ENCODE data around the gene PTPRM.

The PTPRM gene

DNA sequence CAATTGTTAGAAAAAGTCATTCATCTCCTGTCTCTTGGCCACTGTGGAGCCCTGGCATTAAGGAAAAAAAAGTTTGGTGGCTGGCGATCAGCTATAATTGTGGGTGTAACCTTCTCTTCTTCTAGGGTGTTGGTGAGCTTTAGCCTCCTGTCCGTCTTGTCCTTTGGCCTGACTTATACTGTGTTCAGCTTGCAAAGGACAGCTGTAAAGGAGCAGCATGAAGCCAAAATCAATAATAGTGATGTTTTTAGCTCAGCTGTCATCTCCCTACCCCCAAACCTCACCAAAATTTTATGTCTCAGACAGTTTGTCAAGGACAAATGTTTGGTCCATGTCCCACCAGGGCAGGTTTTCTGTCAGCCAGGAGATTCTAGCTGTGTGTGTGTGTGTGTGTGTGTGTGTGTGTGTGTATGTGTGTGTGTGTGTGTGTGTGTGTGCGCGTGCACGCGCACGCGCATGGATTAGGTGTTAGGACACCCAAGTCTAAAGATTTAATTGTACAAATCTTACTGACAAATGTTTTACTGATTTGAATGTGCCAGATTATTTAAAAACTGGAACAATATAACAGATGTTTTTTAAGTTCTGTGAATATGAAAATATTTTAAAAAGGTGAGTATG, 109.2 kb downstream of the PTPRM start:
- DNase-seq: no peak

DNA sequence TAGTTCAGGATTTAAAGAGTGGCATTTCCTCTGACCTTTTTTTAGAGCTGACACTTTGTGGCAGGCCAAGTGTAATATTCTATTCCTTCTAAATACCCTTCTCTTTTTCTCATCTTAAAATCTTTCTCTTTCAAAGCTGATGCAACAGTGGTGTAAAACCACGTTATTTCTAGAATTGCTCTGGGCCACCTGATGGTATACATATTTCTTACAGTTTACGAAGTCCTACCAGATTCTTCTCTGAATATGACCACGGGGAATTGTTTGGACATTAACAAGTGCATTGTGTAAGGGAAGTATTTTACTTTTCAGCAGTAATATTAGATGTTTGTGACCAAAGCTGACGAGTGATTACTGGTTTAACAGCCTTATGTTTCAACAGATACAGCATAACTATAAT, 109.9 kb downstream of the PTPRM start:
- no peak for DNase-seq

DNA sequence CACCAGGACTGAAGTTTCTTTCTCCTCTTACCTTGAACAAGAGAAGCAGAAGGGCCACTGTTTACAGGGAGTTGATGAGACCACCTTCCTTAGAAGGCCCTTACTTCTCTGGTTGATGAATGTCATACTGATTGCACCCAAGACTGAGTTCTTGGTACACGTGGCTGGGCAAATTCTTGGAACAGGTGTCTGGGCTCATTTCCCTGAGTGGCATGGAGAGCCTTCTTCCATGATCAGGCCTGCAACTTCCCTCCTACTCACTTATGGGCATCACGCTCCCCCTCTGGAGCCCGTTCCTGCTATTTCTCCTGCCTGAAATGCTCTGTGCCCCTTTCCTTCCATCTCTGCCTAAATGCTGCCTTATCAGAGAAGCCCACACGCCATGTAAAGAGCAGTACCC, 110.3 kb downstream of the PTPRM start:
- DNase-seq: no peak

DNA sequence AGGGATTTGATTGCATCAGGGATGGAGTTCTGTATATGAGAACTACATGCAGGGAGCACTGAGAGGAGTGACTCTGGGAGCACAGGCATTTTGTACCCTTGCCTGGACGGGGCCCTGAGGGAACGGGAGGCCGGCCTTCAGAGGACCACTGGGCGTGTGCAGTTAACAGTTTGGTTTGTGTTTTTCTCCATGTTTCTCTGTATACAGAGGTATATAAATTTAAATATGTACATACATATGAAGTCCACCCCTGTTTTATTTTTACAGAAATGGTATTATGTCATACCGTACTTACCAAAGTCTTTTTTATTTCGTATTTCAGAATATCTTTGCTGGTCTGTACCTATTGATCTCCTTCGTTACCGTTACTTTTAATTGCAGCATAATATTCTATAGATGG, 111.3 kb downstream of the PTPRM start:
- no peak for DNase-seq

DNA sequence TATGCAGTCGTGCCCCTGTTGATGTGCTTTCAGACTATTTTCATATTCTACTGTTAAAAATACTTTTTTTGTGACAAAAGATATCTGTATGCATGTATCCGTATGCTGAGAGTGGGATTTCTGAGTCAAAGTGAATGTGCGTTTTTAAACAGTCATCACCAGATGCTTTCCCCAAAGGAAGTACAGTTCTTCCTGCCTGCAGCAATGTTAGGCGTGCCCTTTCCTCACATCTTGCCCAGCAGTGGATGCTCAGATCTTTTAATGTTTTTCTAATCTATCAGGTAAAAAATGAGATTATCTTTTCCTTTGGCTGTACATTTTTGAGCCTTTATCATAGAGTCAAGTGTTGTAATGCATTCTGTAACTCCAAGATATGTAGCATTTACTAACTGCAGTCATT, 111.7 kb downstream of the PTPRM start:
- DNase-seq: no peak

DNA sequence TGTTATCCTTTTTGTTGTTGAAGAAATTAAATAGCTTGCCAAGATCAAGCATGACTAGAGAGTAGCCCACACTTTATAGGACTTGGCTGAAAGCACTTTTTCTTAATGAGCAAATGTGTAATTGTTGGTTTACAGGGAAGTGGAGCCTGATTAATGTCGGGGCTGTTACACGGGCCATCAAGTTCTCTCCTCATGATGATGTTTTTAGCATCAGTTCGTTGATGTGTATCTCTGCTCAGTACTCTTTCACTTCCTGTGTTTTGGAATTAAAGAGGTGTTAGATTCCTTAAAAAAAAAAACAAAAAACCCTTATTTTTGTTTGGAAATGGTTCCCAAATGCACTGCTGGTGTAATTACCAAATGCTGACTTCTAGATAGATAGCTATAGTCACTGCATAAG, 114.2 kb downstream of the PTPRM start:
- DNase-seq: no peak

DNA sequence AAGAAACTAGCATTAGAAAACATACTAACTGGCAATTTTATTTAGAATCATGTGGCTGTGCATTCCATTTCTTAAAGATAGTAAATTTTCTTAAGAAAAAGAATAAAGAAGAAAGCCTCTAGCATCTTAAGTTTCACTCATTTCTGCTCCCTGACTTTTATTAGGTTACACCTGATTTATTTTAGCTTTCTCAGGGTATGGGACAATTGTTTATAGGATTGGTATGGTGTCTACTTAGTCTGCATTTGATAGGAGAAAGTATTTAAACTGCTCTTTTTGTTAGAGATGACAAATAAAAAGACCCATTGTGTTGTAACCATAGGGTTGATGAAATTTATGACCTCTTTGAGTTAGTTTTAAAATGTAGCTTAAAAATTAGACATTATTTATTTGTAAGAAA, 115.2 kb downstream of the PTPRM start:
- no peak for DNase-seq

DNA sequence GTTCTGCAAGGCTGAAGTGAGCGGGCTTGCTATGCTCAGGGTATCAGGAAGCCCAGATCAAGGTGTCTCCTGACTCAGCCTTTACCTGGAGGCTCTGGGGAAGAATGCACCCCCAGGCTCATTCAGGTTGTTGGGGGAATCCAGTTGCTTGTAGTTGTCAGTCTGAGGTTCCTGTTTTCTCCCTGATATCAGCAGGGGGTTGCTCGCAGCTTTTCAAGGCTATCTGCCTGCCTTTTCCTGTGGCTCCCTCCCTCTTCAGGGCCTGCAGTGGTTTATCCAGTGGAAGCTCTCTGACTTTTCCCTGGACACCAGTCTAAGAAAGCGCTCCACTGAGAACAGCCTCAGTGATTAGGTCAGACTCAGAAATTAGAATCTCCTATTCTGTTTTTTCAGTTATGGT, 116.6 kb downstream of the PTPRM start:
- DNase-seq: no peak

DNA sequence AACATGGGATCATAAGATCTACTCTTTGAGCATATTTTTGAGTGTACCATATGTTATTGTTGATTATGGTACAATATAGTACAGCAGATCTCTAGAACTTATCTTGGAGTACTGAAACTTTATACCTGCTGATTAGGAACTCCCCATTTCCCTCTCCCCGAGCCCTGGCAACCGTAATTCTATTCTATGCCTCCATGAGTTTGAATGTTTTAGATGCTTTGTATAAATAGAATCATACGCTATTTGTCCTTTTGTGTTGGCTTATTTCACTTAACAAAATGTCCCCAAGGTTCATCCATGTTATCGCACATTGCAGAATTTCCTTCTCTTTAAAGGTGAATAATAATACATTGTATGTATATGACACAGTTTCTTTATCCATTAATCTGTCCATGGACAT, 117.2 kb downstream of the PTPRM start:
- DNase-seq: no peak

DNA sequence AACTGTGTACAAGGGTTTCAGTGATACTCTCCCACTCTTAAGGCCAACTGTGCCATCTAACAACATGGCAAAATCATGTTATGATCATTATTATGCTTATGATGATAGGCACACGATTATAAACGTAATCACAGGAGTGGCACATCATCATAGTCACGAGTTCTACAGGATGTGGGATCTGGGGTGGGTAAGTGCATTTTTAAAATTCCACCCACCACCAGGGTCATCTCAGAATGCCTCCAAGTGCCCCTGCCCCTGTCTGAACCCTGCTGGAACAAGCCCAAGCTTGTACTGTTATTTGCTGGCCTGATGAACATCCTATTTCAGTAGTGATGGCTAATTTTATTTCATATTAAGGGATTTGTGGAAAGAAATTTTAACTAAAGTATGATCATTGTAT, 117.8 kb downstream of the PTPRM start:
- DNase-seq: no peak

DNA sequence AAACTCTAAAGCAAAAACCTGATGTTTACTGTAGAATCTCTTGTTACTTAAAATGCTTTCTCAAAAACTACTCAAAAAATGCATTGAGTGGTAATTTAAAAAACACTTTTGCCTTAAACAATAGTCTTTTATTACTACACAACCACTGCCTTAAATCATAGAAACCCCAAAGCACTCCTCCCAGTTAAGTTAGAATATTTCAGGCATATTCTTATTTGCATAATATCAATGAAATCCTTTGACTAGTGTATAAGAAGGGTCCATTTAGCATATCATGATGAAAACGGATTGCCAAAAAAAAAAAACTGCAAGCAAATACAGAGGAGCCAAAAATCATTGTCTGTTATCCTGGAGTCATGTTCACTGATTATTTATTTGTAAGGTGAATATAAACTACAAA, 119.2 kb downstream of the PTPRM start:
- no peak for DNase-seq

DNA sequence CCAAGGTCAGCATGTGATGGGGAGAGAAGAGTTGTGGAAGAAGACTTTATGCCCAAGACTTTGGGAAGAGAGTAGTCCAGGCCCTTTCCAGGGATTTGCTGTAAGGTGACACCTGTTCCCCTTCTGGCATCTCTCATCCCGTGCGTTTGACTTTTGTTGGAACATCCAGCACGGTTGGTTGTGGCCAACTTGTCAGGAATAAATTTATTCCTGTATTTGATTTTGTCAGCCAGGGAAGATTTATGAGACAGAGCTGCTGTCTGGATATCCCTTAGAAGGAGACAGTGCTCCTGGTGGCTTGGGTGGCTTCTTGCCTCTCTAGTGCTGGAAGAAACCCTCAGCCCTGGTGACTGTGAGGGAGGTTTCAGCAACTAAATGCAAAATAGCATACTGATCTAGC, 121.5 kb downstream of the PTPRM start:
- DNase-seq: no peak

DNA sequence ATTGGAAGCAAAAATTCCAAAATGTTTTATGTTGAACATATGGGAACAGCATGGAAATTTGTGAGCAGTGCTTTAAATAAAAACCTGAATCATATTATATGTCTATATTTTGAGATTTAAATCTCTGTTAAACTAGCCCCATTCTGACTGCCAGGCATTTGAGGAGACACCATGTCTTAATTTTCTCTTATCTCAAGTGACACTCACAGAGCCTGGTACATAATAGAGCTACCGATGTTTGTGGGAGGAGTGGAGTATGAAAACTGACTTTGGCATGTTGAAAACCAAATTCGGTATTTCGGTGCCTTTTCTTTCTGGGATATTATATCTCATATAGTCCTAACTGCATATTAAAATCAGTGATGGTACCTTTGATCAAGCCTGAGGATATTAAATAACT, 124.1 kb downstream of the PTPRM start:
- no peak for DNase-seq

DNA sequence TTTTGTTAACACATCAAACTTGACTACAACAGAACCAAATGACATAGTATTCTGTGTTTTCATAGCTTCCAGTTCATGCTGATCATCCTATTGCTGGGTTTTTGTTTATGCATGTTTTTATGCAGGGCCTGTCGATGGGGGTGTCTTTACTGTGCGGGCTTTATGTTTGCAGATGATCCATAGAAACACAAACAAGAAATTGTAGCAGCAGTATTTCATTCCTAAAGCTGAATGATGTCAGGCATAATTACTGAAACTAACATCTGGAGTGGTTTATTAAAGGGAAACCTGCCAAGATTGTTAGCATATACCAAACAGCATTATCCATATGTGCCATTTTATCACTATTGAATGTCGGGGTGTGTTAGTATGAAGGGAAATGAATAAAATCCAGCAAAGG, 129.7 kb downstream of the PTPRM start:
- no peak for DNase-seq

DNA sequence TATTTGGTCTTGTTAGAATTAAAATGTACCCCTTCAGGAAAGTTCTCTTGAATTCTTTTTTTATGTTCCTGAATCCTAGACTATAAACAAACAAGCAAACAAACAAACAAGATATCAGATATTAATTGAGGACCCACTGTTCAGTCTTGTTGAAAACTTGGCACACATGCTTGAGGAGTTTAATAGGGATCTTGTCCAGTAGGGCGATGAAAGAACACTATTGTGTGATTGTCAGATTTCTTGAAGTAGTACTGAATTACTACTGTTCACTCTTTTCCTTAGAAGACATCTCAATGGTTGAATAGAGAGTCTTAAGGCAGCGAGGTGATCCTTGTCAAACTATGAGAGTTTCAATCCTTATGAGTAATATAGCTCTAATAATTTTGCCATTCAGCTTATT, 130.2 kb downstream of the PTPRM start:
- DNase-seq: no peak

DNA sequence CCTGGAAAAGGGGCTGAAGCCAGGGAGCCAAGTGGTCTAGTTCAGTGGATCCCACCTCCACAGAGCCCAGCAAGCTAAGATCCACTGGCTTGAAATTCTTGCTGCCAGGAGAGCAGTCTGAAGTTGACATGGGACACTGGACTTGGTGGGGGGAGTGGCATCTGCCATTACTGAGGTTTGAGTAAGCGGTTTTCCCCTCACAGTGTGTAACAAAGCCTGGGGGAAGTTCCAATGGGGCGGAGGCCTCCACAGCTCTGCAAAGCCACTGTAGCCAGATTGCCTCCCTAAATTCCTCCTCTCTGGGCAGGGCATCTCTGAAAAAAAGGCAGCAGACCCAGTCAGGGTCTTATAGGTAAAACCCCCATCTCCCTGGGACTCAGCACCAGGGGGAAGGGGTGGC, 144.4 kb downstream of the PTPRM start:
- DNase-seq: no peak

DNA sequence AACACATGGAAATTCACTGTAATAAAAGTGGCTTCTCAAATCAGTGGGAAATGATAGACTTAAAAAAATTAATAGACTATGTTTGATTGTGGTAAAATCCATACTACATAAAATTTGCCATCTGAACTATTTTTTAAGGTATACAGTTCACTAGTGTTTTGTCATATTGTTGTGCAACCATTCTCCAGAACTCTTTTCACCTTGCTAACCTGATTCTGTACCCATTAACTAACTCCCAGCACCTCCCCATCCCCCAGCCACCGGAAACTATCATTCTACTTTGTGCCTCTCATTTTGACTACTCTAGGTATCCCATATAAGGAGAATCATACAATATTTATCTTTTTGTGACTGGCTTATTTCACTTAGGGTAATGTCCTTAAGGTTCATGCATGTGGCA, 153.3 kb downstream of the PTPRM start:
- DNase-seq: no peak

DNA sequence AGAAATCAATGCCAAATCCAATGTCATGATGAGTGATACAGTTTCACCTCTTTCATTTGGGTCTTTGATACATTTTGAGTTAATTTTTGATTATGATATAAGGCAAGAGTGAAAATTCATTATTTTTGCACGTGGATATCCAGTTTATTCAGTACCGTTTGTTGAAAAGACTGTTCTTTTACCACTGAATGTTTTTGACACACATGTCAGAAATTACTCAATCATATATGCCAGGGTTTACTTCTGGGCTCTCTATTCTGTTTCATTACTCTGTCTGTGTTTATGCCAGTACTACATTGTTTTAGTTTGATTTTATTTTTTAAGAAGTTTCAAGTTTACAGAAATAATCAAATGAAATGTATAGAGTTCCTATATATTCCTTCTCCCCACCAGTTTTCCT, 154.4 kb downstream of the PTPRM start:
- no peak for DNase-seq

DNA sequence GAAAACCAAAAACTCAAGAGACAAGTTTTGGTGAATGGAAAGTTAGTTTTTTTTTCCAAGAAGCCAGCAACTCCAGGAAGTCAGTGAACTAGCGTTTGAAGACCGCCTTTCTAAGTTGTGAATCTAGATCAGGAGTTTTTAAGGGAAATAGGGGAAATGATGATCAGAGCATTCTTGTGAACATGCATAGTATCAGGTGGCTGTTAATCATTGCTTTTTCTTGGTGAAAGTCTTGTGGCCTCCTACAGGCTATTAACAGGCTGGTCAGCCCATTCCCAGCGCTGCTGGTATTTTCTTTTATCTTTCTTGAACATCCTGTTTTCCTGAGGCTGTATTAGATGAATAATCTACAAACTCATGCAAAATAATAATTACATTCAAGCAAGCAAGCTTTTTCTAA, 155.8 kb downstream of the PTPRM start:
- no peak for DNase-seq

DNA sequence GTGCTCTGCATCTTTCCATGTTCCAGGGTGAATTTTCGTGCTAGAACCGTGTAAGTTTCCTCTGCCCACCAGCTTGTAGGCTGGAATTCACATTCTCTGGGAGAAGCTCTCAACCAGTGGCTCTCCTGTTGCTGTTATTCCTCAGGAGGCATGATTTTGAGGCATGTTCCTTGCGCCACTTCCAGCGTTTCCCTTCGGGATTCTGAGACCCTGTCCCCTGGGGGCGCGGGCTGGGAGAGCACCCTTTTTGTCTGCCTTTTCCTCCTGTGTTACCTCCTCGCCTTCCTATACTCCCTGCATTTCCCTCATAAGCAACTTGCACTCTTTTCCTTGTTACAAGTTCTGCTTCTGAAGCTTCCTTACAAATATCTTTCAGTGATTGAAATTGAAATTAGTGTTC, 156.4 kb downstream of the PTPRM start:
- no peak for DNase-seq

DNA sequence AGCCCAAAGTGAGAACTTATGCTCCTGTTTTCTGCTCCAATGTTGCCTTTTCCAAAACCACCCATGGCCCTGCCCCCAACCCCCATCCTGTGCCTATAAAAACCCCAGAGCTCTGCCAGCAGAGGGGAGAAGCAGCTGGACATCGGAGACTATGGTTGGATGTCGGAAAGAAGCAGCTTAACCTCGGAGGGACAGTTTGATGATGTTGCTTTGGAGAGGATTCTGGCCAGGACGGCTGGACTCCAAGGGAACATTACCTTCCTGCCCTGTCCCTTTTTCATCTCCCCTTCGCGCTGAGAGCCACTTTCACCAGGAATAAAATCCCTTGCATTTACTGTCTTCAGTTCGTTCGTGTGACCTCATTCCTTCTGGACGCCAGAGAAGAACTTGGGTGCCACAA, 158.4 kb downstream of the PTPRM start:
- no peak for DNase-seq

DNA sequence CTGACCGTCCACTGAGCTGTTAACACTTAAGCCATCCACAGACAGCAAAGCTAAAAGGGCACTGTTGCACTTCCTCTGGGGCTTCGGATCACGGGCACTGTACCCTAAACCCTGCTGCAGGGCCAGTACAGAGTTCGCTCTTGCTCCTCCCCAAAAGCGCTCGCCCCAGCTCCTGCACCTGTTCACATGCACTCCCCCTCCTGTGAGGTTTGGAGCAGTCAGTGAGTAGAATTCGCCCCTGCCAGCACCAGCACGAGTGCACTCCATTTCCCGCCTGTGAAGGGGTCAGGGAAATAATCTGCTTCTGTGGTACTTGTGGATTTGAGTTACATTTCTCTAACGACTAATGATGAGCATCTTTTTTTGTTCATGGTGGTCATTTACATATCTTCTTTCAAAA, 158.8 kb downstream of the PTPRM start:
- no peak for DNase-seq

DNA sequence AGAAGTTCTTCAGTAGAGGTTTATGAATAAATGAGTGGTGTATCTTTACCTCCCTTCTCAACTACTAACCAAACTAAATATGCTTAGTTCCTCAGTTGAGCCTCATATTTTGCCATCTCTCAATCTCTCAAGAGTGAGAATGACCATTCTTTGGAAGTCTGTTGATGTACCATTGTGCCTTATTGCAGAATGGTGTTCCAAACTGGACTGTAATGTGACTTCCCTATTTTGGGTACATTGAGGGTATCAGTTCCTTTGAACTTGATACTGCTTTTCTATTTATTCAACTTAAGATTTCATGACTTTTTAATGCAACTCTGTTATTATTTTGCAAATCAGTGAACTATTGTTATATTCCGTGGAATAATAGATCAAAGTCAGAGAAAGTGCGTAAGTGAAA, 159.4 kb downstream of the PTPRM start:
- no peak for DNase-seq

DNA sequence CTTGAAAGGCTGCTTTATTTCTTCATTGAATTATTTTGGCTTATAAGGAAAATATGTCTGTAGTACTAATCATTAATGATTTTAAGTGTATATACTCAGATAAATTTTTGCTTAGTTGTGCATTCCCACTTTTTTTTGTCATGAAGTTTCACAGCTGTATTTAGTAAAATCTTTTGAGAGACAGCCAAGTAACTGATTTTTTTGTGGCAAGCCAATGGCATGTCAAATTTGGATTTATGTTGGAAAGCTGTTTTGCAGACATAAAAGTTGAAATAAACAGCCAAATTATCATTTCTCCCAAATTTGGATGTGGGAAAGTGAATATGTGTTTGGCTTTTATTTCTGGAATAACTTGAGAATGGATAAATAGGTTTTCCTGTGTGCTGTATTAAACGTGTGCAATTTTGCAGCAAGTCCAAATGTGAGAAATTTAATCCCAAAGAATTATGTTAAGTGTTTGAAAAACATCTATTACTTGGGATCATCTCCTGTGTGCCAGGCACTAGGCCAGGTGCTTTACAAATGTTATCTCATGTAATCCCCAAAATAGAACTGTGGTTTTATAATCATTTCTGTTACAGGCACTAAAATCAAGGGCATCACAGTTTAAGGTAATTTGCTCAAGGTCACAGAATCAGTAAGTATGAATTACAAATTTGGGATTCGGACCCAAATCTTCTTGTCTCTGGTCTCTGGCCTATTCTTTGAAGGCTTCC, 160.4 kb downstream of the PTPRM start:
- DNase-seq: no peak

DNA sequence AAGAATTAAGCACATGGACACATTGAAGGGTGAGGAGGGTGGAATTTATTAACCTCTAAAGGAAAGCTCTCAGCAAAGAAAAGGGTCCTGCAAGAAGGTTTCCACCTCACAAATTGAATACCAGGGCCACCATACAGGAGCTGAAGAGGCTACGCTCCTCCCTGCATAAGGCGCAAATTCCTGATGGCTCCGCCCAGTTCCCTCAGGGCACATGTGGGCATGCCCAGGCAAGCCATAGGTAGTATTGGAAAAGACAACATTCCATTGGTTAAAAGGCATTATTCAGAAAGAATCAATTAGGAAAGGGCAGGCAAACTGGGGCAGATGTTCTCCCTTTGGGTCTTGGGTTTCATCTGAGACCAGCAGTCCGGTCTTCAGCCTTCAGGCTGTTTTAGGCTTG, 161.2 kb downstream of the PTPRM start:
- no peak for DNase-seq

Measured in activated effector memory CD4-positive, alpha-beta T cell treated with Interleukin-2 at 50 U/mL for 16 hours (primary cell).